ENCODE results near the gene ITGAX. TPM values are rescaled to one million over a fixed set of nuclear protein-coding genes. Genes with fewer than 3 reads are reported as not detected.

The ITGAX gene
- total and polyA plus RNA-seq, 7 donors = 0.60 to 7.6 (median 1.8) TPM

DNA sequence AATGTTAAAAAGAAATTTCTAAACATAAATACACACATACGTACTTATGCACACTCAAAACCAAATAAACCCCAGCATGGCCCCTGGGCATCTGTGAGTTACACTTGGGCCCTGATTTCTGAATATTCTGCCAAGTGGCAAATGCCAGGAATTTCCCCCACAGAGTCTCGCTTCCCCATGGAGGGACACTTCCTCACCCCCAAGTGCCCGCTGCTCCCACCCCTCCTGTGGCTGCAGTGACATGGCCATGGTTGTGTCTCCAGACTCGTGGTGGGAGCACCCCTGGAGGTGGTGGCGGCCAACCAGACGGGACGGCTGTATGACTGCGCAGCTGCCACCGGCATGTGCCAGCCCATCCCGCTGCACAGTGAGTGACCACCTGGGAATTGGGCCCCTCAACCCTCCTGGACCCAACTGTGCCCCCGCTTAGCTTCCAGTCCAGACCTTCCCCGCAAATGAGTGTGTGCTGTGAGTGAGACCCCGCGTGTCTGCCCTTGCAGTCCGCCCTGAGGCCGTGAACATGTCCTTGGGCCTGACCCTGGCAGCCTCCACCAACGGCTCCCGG lies 42.2 kb downstream of the ITGAX start:
- no peaks in the 10 kb centered on the region for H3K4me1 ChIP-seq
- intact Hi-C loops (cut with DNase I) = no loop called here
- TF ChIP-seq EP300 (IDR thresholded peaks at IDR 0.05) (no peak), POLR2AphosphoS5 (IDR thresholded peaks at IDR 0.05) (no peak), POLR2A (IDR thresholded peaks at IDR 0.05) (no peak)
- TF ChIP-seq, protein P1, sequence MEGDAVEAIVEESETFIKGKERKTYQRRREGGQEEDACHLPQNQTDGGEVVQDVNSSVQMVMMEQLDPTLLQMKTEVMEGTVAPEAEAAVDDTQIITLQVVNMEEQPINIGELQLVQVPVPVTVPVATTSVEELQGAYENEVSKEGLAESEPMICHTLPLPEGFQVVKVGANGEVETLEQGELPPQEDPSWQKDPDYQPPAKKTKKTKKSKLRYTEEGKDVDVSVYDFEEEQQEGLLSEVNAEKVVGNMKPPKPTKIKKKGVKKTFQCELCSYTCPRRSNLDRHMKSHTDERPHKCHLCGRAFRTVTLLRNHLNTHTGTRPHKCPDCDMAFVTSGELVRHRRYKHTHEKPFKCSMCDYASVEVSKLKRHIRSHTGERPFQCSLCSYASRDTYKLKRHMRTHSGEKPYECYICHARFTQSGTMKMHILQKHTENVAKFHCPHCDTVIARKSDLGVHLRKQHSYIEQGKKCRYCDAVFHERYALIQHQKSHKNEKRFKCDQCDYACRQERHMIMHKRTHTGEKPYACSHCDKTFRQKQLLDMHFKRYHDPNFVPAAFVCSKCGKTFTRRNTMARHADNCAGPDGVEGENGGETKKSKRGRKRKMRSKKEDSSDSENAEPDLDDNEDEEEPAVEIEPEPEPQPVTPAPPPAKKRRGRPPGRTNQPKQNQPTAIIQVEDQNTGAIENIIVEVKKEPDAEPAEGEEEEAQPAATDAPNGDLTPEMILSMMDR (IDR thresholded peaks at IDR 0.05) = no peak
- H3K9me3 ChIP-seq = peaks cover 0 to 2% (median under 1%) of the 10 kb centered on the region in 4 donors
- DNase-seq = no peak
- no peak overlapping the region for H3K27ac ChIP-seq
- WGBS, 2 donors = 80 to 82% methylated on average over 18 of the region's 18 CpGs
- H3K27me3 ChIP-seq = no peaks in the 10 kb centered on the region
- no peak overlapping the region for H3K4me3 ChIP-seq
- H3K36me3 ChIP-seq = no peaks in the 10 kb centered on the region

DNA sequence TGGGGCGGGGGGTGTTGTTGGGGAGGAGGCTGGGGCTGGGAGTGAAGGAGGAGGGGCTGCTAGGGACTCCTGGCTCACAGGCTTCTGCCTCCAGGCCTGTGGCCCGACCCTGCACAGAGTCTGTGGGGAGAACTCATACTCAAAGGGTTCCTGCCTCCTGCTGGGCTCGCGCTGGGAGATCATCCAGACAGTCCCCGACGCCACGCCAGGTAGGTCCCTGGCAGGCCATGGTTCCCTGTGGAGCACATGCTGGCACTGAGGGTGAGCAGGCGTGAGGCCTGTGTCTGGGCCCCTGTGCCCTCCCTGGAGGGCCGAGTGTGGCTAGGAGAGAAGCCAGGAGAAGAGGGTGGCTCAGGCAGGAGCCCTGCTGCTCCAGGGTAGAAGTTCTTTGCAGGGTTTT lies 42.7 kb downstream of the ITGAX start:
- TF ChIP-seq POLR2A (IDR thresholded peaks at IDR 0.05) = no peak
- TF ChIP-seq, protein P1 (IDR thresholded peaks at IDR 0.05) = no peak
- no peak for TF ChIP-seq EP300 (IDR thresholded peaks at IDR 0.05)
- no peak for TF ChIP-seq POLR2AphosphoS5 (IDR thresholded peaks at IDR 0.05)
- 82% methylated on average over 9 of the region's 9 CpGs for WGBS, 2 donors

DNA sequence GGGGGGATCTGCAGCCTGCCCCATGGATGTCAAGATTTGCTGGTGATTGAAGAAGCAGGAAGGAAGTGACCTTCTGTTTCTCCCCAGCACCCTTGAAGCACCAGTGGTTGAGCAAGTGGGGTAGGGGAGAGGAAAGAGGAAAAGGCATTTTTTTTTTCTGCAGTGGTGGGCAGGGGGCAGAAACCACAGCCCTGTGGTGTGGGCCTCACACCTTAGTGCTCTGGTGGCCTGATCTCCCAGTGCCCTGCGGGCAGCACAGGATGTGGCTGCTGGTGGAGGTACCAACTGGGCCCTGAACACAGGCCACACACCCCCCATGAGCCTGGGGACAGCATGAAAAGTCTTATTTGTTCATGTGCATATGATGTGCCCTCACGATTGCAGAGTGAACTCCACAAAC lies 45.2 kb downstream of the ITGAX start:
- intact Hi-C loops (cut with DNase I) = no loop called here
- Histone ChIP-seq H3K4me1 (no peaks in the 10 kb centered on the region), H3K27me3 (no peaks in the 10 kb centered on the region), H3K4me3 (no peak overlapping the region), H3K27ac (no peak overlapping the region), H3K9me3 (peaks cover 0 to 2% (median under 1%) of the 10 kb centered on the region in 4 donors), H3K36me3 (no peaks in the 10 kb centered on the region)
- WGBS, 2 donors = 50 to 75% methylated on average over 2 of the region's 2 CpGs
- TF ChIP-seq, protein P1 (IDR thresholded peaks at IDR 0.05) = no peak
- TF ChIP-seq EP300 (IDR thresholded peaks at IDR 0.05) (no peak), POLR2AphosphoS5 (IDR thresholded peaks at IDR 0.05) (no peak), POLR2A (IDR thresholded peaks at IDR 0.05) (no peak)
- no peak for DNase-seq

More for the DNA sequence above, 42.7 kb downstream of the ITGAX start:
- no peaks in the 10 kb centered on the region for H3K36me3 ChIP-seq
- DNase-seq = no peak
- no peak overlapping the region for H3K4me3 ChIP-seq
- intact Hi-C loops (cut with DNase I) = no loop called here
- peaks cover 0 to 2% (median under 1%) of the 10 kb centered on the region in 4 donors for H3K9me3 ChIP-seq
- no peaks in the 10 kb centered on the region for H3K27me3 ChIP-seq
- no peaks in the 10 kb centered on the region for H3K4me1 ChIP-seq
- no peak overlapping the region for H3K27ac ChIP-seq

DNA sequence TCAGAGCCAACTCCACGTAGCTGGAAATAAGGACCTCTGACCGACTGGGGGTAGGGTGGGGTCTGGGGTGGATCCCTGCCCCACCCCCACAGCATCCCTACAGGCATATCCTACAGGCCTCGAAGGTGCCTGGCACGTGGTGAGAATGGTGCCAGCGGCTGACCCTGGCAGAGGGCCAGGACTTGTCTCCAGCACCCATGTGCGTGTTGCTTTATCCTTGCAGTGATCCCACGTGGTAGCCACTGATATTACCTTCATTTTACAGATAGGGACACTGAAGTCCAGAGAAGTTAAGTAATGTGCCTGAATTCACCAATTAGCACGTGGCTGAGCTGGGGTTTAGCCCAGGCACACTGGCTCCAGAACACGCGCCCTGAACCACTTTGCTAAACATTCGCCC lies 46.5 kb downstream of the ITGAX start:
- H3K4me1 ChIP-seq = no peaks in the 10 kb centered on the region
- 73 to 85% methylated on average over 11 of the region's 11 CpGs for WGBS, 2 donors
- intact Hi-C loops (cut with DNase I) = no loop called here
- TF ChIP-seq, protein P1 (IDR thresholded peaks at IDR 0.05) = no peak
- TF ChIP-seq POLR2A (IDR thresholded peaks at IDR 0.05) = no peak
- TF ChIP-seq POLR2AphosphoS5 (IDR thresholded peaks at IDR 0.05) = no peak
- no peak for TF ChIP-seq EP300 (IDR thresholded peaks at IDR 0.05)
- DNase-seq = no peak
- peaks cover 0 to 2% (median under 1%) of the 10 kb centered on the region in 4 donors for H3K9me3 ChIP-seq
- H3K36me3 ChIP-seq = no peaks in the 10 kb centered on the region
- no peak overlapping the region for H3K4me3 ChIP-seq
- no peaks in the 10 kb centered on the region for H3K27me3 ChIP-seq
- H3K27ac ChIP-seq = no peak overlapping the region

DNA sequence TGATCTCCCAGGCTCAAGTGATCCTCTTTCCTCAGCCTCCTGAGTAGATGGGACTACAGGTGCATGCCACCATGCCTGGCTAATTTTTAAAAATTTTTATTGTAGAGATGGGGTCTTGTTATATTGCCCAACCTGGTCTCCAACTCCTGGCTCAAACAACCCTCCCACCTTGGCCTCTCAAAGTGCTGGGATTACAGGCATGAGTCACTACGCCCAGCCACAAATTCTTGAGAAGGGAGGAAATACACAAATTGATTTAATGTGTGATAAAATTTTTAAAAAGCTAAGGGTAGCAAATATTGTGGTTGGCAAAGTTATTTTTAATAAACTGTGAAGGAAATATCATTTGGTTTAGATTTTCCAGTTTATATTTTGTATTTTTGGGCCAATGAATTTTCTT lies 47.7 kb downstream of the ITGAX start:
- no peak overlapping the region for H3K27ac ChIP-seq
- 84 to 89% methylated on average over 1 of the region's 1 CpG for WGBS, 2 donors
- H3K36me3 ChIP-seq = no peaks in the 10 kb centered on the region
- H3K27me3 ChIP-seq = no peaks in the 10 kb centered on the region
- H3K9me3 ChIP-seq = peaks cover 0 to 2% (median under 1%) of the 10 kb centered on the region in 4 donors
- no peak for TF ChIP-seq POLR2AphosphoS5 (IDR thresholded peaks at IDR 0.05)
- no peaks in the 10 kb centered on the region for H3K4me1 ChIP-seq
- no peak for DNase-seq
- no peak overlapping the region for H3K4me3 ChIP-seq
- intact Hi-C loops (cut with DNase I) = no loop called here

Data from sigmoid colon (tissue), 7 donors.